ENCODE data around the gene SIVA1.

The SIVA1 gene

GRCh38 chr14:104799244-104800014 is 46.5 kb downstream of the SIVA1 start:
- peak; percentile 26 to 27 for DNase-seq

- DNase-seq: peak; percentile 89 to 92
Measured at GRCh38 chr14:104800015-104800770, 47.2 kb downstream of the SIVA1 start.

- DNase-seq: peak; percentile 66 to 82
Measured at GRCh38 chr14:104800771-104801519, 48.0 kb downstream of the SIVA1 start, which contains the start of gene ZBTB42. TSS of gene ZBTB42 (plus strand) at chr14:104801101. CDS start at chr14:104801198, 97 bp downstream.

GRCh38 chr14:104801520-104802393 is 48.8 kb downstream of the SIVA1 start:
- no peak for DNase-seq

GRCh38 chr14:104802394-104803184 is 49.6 kb downstream of the SIVA1 start:
- DNase-seq: no peak

GRCh38 chr14:104803280-104803911 is 50.4 kb downstream of the SIVA1 start:
- DNase-seq: no peak

- no peak for DNase-seq
Measured at GRCh38 chr14:104803912-104804410, 51.0 kb downstream of the SIVA1 start.

GRCh38 chr14:104804481-104805325 is 51.8 kb downstream of the SIVA1 start:
- no peak for DNase-seq

- DNase-seq: no peak
Measured at GRCh38 chr14:104805326-104805678, 52.4 kb downstream of the SIVA1 start.

- no peak for DNase-seq
Measured at GRCh38 chr14:104805941-104806624, 53.1 kb downstream of the SIVA1 start.

GRCh38 chr14:104806625-104807465 is 53.9 kb downstream of the SIVA1 start:
- DNase-seq: no peak

GRCh38 chr14:104808456-104808855 is 55.5 kb downstream of the SIVA1 start:
- no peak for DNase-seq
